Endothelial cell of umbilical vein (primary cell): Measurements from ENCODE around the gene NUDCD3. TPM values are rescaled to one million over a fixed set of nuclear protein-coding genes. Genes with fewer than 3 reads are reported as not detected.

ENCODE experiments used
- BruUV-seq: library from RNA; stranded (reverse); fragments of 400-500 nt; replicated peaks from 2 replicates; lab custom pipeline; 2021; lab: Mats Ljungman, UMichigan
- CTCF ChIA-PET: fragments of 300-600, 350-600 bp; sonication (Branson Sonifier 250); formaldehyde crosslinking; loops from one replicate; lab custom pipeline; 2021; ENCODE audit warnings: antibody characterized with exemption, inconsistent platforms; lab: Charles Lee
- POLR2A ChIA-PET: fragments of 300-600, 350-600 bp; sonication (Branson Sonifier 250); formaldehyde crosslinking; loops from one replicate; lab custom pipeline; 2021; ENCODE audit warnings: antibody characterized with exemption, inconsistent platforms; lab: Charles Lee
- DNase-seq: peaks from one replicate; pipeline ENCODE4 v3.0.0-alpha.2; 2011; ENCODE audit warnings: low read depth, low spot score
- FAIRE-seq: peaks from 2 replicates; lab custom pipeline; 2011; peaks lifted over from hg19 to GRCh38; lab: Jason Lieb, UNC
- H2AFZ ChIP-seq: 2 replicates; pipeline ENCODE4 v1.6.0; 2012; ENCODE audit warnings: low read depth, low read length, control low read depth, inconsistent platforms
- H3K27ac ChIP-seq: 2 replicates; pipeline ENCODE4 v1.5.1; 2011; ENCODE audit warnings: low read depth, mild to moderate bottlenecking, control low read depth, low read length, moderate library complexity; ENCODE audit not compliant: insufficient read depth
- H3K27me3 ChIP-seq, 2 experiments: 2 replicates each; pipeline versions ENCODE4 v1.6.0 to v1.6.1; 2011; ENCODE audit warnings: low read length in 2 of 2, mixed read lengths in 1 of 2; ENCODE audit not compliant: control insufficient read depth in 2 of 2, insufficient read depth in 2 of 2
- H3K36me3 ChIP-seq, 2 experiments: 2 replicates in 1 of 2; 3 replicates in 1 of 2; pipeline ENCODE4 v1.5.1; 2011; ENCODE audit warnings: low read length in 2 of 2, mild to moderate bottlenecking in 1 of 2, moderate library complexity in 1 of 2; ENCODE audit not compliant: control insufficient read depth in 2 of 2, insufficient read depth in 2 of 2; ENCODE audit errors: extremely low read depth in 1 of 2
- H3K4me1 ChIP-seq: 3 replicates; pipeline ENCODE4 v1.5.1; 2011; ENCODE audit warnings: mild to moderate bottlenecking, low read length; ENCODE audit not compliant: control insufficient read depth, insufficient read depth; ENCODE audit errors: extremely low read depth
- H3K4me2 ChIP-seq: 2 replicates; pipeline ENCODE4 v1.6.1; 2011; ENCODE audit warnings: low read length, control low read depth, mixed read lengths; ENCODE audit not compliant: insufficient read depth
- H3K4me3 ChIP-seq, 3 experiments: fragments of 200-600 bp in 1 of 3; sonication (generic), shearing (Covaris generic) in 1 of 3; replicated peaks in 1 of 3; 2 replicates each; pipeline ENCODE4 v1.5.1; 2011 to 2016; ENCODE audit warnings: control low read depth in 3 of 3, low read length in 3 of 3, mild to moderate bottlenecking in 2 of 3, inconsistent platforms in 1 of 3, low read depth in 1 of 3, moderate library complexity in 1 of 3; ENCODE audit not compliant: insufficient read depth in 1 of 3
- H3K79me2 ChIP-seq: 2 replicates; pipeline ENCODE4 v1.6.0; 2012; ENCODE audit warnings: low read length, inconsistent platforms; ENCODE audit not compliant: control insufficient read depth, insufficient read depth
- H3K9ac ChIP-seq: replicated peaks from 2 replicates; pipeline ENCODE3; 2011; ENCODE audit warnings: low read length, control low read depth; ENCODE audit not compliant: insufficient read depth; ENCODE audit errors: extremely low read depth
- H3K9me1 ChIP-seq: replicated peaks from 3 replicates; pipeline ENCODE4 v1.6.0; 2011; ENCODE audit warnings: mild to moderate bottlenecking, low read length; ENCODE audit not compliant: control insufficient read depth, insufficient read depth; ENCODE audit errors: extremely low read depth
- H3K9me3 ChIP-seq: replicated peaks from 2 replicates; pipeline ENCODE4 v1.5.1; 2012; ENCODE audit warnings: low read length, inconsistent platforms; ENCODE audit not compliant: control insufficient read depth, insufficient read depth
- H4K20me1 ChIP-seq: replicated peaks from 2 replicates; pipeline ENCODE3; 2011; ENCODE audit warnings: mild to moderate bottlenecking, low read length; ENCODE audit not compliant: control insufficient read depth, insufficient read depth; ENCODE audit errors: extremely low read depth
- CTCF ChIP-seq, 2 donors: IDR thresholded peaks; 1 replicate in 1 of 2; 2 replicates in 1 of 2; pipeline ENCODE4 v1.5.1; 2011; ENCODE audit warnings: low read length in 2 of 2, mild to moderate bottlenecking in 2 of 2, moderate library complexity in 2 of 2, control low read depth in 1 of 2, inconsistent platforms in 1 of 2, low read depth in 1 of 2; ENCODE audit not compliant: insufficient read depth in 1 of 2; ENCODE audit errors: extremely low read depth in 1 of 2
- EZH2 ChIP-seq: IDR thresholded peaks from 2 replicates; pipeline ENCODE4 v1.6.1; 2012; ENCODE audit warnings: borderline replicate concordance, low read depth, mild to moderate bottlenecking, moderate library complexity, low read length, inconsistent platforms; ENCODE audit not compliant: severe bottlenecking
- JUN ChIP-seq: IDR thresholded peaks from 2 replicates; pipeline ENCODE4 v1.6.1; 2011; ENCODE audit warnings: borderline replicate concordance, low read depth; ENCODE audit not compliant: insufficient read length, insufficient read depth
- MAX ChIP-seq: IDR thresholded peaks from 2 replicates; pipeline ENCODE4 v1.6.1; 2011; ENCODE audit not compliant: insufficient read depth, insufficient read length
- MYC ChIP-seq: IDR thresholded peaks from one replicate; pipeline ENCODE4 v1.6.1; 2011; ENCODE audit warnings: mild to moderate bottlenecking, low read depth, low read length
- POLR2A ChIP-seq: IDR thresholded peaks from 2 replicates; pipeline ENCODE4 v1.6.1; 2012; ENCODE audit warnings: low read depth, mild to moderate bottlenecking, control low read depth, low read length
- POLR2AphosphoS5 ChIP-seq: IDR thresholded peaks from 2 replicates; pipeline ENCODE4 v1.6.1; 2012; ENCODE audit warnings: low read depth, mild to moderate bottlenecking, control low read depth, low read length, moderate library complexity; ENCODE audit not compliant: insufficient read depth
- dilution Hi-C: fragments of 300-500 bp; cut with MboI; formaldehyde crosslinking; loops from one replicate; pipeline ENCODE4 v1.15.0; 2019; ENCODE audit warnings: low sequenced_read_pairs; ENCODE audit not compliant: extremely low pct_ligation_motif_present
- intact Hi-C: fragments of 100-400 bp; cut with micrococcal nuclease; formaldehyde crosslinking; loops from one replicate; pipeline ENCODE4 v1.10.0; 2022
- polyA plus RNA-seq, 4 experiments: library from polyadenylated mRNA; depleted of rRNA in 3 of 4; stranded (reverse) in 3 of 4; unstranded in 1 of 4; fragments of >200 nt; gene quantifications; 2 replicates each; pipeline versions ENCODE4 v1.2.1 to v1.2.3, GENCODE V29; 2011 to 2012; ENCODE audit warnings: missing spikeins in 1 of 4
- total RNA-seq: library from RNA; stranded (reverse); gene quantifications from 2 replicates; pipeline ENCODE4 v1.2.3, GENCODE V29; 2021

The NUDCD3 gene
- total and polyA plus RNA-seq, 2 donors (not counting 3 experiments of a cell fraction or from before 2014, with no cell fraction given), result 50.6 to 137 TPM

- H3K4me1 ChIP-seq, result peaks cover 50% of the 10 kb centered on the region
- H3K4me2 ChIP-seq, result no peak overlapping the region
- H2AFZ ChIP-seq, result no peak overlapping the region
- H3K79me2 ChIP-seq, result no peaks in the 10 kb centered on the region
- H3K36me3 ChIP-seq, result peaks cover 0 to 10% of the 10 kb centered on the region in 2 experiments
- no peak overlapping the region for H3K4me3 ChIP-seq
- no peak overlapping the region for H3K9ac ChIP-seq
- H3K9me3 ChIP-seq, result no peaks in the 10 kb centered on the region
- no peaks in the 10 kb centered on the region for H3K27me3 ChIP-seq
- no peaks in the 10 kb centered on the region for H3K9me1 ChIP-seq
- no peak for FAIRE-seq
- ChIA-PET CTCF (no interaction called here), POLR2A (no interaction called here)
- H3K27ac ChIP-seq, result no peak overlapping the region
- DNase-seq, result no peak
- intact Hi-C loops, result no loop called here
- no peak for TF ChIP-seq POLR2AphosphoS5
- no TSS peak for BruUV-seq
- dilution Hi-C loops, result no loop called here
- no peaks in the 10 kb centered on the region for H4K20me1 ChIP-seq
These were observed 104.9 kb downstream of the NUDCD3 start for GRCh38 chr7:44385434-44386138.

GRCh38 chr7:44384586-44385433 is 105.6 kb downstream of the NUDCD3 start:
- CTCF ChIA-PET, result no interaction called here
- Histone ChIP-seq H3K36me3 (peaks cover 0 to 10% of the 10 kb centered on the region in 2 experiments), H3K79me2 (no peaks in the 10 kb centered on the region), H3K4me2 (no peak overlapping the region), H3K9ac (no peak overlapping the region), H3K4me3 (no peak overlapping the region), H2AFZ (no peak overlapping the region), H3K27me3 (no peaks in the 10 kb centered on the region), H3K4me1 (peaks cover 53% of the 10 kb centered on the region), H3K27ac (peak overlapping the region; percentile 79), H3K9me3 (no peaks in the 10 kb centered on the region), H3K9me1 (no peaks in the 10 kb centered on the region), H4K20me1 (no peaks in the 10 kb centered on the region)
- intact Hi-C loops (no loop called here), dilution Hi-C loops (no loop called here)
- DNase-seq, result no peak
- no peak for FAIRE-seq
- POLR2A ChIA-PET, result no interaction called here
- TF ChIP-seq JUN (no peak), POLR2A (no peak), EZH2 (no peak), CTCF (IDR thresholded peaks at IDR 0.05; ENCODE audit: extremely low read depth in 1 of 2, insufficient read depth in 1 of 2, low read depth in 1 of 2, low read length in 2 of 2) (no peak), MAX (no peak), MYC (no peak)
- BruUV-seq, result no TSS peak
